HG03378 (cell line): ENCODE measurements around the gene FZD2.
"Not testable (repeated sequence)": the region's sequence is repeated elsewhere in the genome, so short reads cannot be mapped to it uniquely, and the experiment has no call there.

Experiments
- ATAC-seq: cut with Tn5 transposase; IDR thresholded peaks from one replicate; pipeline ENCODE4 v1.9.1; 2021; ENCODE audit warnings: mild to moderate bottlenecking, moderate library complexity; ENCODE audit not compliant: unreplicated experiment

FZD2 gene

DNA sequence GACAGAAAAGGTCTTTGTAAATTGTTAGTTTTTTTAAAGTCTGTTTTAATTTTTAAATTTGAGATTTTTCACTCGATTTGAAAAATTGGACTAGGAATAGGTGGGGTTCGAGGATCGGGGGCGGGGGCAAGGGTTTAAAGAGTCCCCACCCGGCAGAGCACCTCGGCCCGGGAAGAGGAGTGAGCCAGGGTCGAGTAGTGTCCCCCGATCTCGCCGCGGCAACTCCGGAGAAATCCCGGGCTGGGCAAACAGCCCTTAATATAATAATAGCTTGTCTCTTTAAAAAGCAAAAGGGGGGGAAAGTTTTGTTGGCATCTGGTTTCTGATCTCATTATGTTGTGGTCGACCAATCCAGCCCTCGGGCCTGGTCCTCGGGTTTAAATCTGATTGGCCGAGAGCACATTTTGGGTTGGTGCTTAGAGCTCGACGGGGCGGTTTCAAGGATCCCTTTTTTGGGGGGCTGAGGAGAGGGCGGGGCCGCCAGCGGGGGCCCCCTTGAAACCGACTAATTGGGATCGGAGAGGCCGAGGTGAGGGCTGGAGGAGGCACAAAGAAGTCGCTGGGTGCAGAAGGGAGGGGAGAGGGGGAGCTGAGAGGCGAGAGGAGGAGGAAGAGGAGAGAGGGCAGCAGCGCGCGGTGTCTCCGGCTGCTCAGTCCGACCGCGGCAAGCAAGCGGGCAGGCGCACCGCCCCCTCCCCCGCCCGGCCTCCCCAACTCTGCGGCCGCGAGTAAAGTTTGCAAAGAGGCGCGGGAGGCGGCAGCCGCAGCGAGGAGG is at the start of gene FZD2:
FZD2 (plus strand) TSS at position 653 of the 775 bp plus-strand sequence. CDS start 205 bp downstream, outside the sequence.
- ATAC-seq, result no peak

DNA sequence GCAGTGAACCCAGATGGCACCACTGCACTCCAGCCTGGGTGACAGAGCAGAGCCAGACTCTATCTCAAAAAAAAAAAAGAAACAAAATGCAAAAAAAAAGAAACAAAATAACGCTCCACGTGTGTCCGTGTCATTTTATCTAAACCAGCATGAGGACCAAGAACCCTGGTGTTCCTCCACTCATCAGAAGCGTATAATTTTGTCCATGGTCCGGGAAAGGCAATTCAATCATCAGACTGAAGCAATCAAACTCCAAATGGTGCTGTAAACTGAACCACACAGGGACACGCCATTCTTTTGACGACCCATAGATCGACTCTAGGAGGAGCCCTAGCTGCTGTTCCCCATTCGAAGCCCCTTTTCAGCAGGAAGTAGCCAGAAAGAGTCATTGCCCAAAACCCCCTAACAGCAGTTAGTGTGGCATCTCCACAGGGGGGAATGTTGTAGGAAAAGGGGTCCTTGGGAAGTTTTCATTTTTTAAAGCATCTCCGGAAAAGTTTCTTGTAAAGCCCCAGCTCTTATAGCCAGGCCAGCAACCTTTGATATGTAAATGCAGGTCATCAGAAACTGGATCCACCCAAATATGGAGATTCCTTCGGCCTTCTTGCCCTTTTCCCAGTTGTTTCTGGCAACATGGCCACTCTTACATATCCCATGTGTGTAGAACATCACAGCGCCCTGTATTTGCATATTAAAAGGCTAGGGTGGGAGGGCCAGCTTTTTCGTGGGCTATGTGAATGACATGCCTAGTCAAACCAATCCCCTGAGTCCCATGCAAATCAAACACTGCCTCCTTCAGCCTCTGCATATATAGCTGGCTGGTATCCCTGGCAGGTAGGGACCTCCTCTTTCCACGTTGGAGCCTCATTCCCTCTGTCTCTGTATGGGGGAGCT is 45.8 kb upstream of the FZD2 start:
- ATAC-seq, result not testable (repeated sequence)

DNA sequence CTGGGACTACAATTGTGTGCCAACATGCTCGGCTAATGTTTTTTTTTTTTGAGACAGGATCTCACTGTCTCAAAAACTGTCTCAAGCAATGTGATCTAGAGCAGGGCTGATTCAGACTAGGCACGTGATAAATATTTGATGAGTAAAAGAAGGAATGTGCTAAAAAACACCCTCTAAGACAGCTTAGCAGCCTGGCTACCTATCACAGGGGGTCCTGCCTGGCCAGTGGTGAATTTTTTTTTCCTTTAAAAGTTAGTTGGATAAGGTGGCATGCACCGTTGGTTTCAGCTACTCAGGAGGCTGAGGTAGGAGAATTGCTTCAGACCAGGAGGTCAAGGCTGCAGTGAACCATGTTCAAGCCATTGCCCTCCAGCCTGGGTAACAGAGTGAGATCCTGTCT is 39.3 kb upstream of the FZD2 start:
- ATAC-seq, result no peak

DNA sequence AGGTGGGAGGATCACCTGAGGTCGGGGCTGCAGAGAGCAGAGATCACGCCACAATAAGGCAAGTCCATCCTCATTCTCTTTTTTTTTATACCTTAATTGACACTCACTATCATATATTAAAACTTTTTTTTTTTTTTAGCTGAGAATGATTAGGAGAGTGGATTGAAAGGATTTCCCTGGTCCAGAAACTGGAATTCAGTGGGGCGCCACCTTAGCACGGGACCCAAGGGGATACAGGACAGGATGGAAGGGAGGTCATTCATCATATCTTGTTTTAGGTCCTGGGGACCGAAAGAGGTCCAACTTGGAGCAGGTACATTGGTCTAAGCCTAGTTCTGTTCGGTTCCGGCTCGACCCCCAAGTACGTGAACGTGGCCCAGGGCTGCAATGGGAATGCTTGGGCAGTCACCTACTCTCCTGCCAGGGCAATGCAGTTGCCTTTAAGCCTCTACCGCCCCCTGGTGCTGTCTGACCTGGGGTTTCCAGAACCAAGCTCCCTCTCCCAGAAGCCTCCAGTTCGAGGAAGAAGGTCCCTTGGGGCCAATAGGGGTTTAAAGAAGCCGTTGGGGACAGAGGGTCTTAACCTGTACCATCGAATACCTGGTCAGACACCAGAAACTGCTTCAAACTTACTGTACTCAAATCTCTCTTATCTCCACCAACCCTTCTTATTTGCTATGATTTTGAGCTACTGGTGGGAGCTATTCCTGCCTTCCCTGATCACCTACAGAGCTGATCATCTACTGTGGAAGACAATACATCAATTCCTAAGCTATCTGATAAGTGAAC is 34.2 kb upstream of the FZD2 start:
- ATAC-seq, result no peak

DNA sequence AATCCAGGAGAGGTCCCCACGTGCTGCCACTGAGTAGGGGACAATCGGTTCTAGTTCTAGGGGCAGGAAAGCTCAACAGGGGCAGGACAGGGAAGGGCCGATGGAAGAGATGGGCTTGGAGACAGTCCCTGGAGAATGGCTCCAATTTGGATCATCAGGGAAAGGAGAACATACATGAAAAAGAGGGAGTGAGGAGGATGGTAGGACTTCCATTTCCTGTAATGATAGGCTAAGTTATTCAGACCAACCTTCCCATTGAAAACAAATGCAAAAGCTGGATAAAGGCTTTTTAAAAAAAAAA is 33.7 kb upstream of the FZD2 start:
- no peak for ATAC-seq

DNA sequence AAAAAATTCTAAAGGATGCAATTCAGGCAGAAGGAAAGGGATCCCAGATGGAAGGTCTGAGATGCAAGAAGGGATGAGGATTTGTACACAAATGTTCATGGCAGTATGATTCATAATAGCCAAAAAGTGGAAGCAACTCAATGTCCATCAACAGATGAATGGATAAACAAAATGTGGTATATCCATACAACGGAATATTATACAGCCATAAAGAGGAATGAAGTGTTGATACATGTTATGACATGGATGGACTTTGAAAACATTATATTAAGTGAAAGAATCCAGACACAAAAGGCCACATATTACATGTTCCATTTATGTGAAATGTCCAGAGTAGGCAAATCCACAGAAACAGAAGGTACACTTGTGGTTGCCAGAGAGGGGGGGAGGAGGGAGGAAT is 30.2 kb upstream of the FZD2 start:
- no peak for ATAC-seq

DNA sequence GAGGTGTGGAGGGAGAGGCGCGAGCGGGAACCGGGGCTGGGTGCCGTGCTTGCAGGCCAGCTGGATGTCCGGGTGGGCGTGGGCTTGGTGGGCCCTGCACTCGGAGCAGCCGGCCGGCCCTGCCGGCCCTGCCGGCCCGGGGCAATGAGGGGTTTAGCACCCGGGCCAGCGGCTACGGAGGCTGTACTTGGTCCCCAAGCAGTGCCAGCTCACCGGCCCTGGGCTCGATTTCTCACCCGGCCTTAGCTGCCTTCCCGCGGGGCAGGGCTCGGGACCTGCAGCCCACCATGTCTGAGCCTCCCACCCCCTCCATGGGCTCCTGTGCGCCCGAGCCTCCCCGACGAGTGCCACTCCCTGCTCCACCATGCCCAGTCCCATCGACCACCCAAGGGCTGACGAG is 29.3 kb upstream of the FZD2 start:
- ATAC-seq, result no peak

DNA sequence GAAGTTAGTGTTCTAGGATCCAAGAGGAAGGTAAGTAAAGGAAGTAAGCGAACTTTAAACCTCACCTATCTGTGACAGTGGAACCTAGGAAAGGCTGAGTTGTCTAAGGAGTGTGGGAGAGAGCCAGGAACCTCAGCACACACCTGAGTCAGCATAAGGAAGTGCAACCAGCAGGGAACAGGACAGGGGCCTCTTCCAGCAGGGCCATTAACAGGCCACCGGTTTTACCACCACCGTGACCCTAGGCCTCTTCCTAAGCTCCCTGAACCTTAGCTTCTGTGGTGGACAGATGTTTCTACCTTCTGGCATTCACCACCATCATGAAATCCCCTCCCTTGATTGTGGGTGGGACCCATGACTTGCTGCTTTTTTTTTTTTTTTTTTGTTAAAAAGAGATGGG is 27.4 kb upstream of the FZD2 start:
- no peak for ATAC-seq

DNA sequence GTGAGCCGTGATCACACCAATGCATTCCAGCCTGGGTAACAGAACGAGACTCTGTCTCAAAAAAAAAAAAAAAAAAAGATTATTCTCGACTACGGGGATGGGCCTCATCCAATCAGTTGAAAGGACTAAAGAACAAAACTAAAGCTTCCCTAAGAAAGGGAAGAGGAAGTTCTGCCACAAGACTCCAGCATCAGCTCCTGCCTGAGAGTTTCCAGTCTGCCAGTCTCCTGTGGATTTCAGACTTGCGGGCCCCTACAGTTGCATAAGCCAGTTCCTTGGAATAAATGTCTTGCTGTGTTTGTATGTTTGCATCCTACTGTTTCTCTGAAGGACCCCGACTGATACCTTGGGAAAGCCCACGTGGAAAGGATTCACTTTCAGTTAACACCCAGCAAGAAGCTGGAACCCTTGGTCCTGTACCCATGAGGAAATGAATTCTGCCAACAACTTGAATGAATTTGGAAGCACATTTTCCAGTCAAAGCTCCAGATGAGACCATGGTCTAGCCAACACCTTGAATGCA is 26.3 kb upstream of the FZD2 start:
- ATAC-seq, result no peak

DNA sequence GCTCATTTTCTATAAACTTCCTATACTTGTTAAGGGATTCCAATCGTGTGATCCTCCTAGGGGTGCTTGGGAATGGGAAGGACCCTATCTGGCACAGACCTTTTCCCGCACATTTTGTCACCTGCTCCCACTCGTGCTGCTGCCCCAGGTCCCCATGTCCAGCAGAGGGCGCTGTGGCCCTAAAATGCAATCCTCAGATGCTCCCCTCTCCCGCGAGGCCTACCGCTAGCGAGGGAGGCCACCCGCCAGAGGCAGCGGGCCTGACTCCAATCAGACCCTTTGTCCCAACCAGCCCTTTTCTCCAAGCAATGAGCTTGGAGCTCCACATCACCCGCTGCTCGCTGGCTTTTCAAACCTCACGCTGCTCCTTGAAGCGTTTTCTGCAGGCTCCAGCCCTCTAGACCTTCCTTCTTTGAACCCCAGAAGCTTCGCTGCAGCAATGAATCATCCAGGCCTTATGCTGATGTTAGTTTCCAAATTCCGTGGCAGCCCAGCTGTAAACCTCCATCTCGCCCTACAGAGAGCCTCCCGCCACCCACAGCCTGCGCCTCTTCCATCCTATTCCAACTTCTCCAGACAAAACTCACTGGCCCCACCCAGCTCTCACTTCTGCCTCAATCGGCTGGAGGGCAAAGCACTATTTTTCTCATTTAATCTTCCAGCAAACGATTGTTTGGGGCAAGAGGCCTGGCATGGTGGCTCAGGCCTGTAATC is 23.6 kb upstream of the FZD2 start:
- peak; percentile 51 for ATAC-seq

DNA sequence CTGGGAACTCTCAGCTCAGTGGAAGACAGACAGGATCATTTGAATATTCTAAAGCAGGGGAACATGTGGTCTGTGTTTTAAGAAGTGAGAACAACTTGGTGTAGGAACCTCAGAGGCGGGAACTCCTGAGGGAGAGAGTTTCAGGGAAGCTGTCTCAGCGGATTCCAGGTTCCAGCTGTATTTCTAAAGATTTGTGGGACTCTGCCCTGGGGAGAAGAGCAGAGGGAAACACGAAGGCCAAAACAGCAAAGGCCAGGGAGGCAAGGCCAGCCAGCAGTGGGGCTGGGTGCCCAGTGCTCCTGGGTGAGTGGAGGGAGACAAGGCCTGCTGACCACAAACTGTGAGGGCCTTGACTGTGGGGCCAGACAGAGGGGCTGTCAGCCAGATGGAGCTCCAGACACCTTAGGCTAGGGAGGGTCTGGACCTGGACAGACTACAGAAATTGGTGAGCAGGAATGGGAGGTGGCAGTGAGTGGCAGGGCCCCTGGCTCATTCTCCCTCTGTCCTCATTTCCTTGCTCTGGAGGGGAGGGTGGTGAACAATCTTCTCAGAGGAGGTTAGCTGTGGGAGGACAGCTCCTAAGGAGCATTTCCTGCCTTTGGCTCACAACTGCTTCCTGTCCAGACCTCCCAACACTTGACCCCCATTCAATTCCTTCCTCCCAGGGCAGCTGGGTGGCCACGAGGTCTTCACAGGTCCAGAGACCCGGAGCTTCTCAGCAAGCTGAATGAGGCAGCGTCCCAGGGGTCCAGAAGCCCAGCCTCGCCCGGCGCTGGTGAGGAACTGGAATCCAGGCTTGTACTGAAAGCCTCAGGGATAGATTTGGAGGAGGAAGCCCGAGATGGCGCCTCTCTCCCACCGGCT is 21.0 kb upstream of the FZD2 start:
- ATAC-seq, result no peak

DNA sequence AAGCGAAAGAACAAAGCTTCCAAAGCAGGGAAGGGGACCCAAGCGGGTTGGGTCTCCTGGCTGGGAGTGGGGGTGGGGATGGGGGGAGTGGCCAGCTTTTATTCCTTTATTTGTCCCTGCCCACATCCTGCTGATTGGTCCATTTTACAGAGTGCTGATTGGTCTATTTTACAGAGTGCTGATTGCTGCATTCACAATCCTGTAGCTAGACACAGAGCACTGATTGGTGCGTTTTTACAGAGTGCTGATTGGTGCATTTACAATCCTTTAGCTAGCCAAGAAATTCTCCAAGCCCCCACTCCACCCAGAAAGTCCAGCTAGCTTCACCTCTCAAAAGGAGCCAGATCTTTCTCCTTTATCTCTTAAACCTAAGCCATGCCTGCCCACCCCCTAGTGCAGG is 19.4 kb upstream of the FZD2 start:
- not testable (repeated sequence) for ATAC-seq

DNA sequence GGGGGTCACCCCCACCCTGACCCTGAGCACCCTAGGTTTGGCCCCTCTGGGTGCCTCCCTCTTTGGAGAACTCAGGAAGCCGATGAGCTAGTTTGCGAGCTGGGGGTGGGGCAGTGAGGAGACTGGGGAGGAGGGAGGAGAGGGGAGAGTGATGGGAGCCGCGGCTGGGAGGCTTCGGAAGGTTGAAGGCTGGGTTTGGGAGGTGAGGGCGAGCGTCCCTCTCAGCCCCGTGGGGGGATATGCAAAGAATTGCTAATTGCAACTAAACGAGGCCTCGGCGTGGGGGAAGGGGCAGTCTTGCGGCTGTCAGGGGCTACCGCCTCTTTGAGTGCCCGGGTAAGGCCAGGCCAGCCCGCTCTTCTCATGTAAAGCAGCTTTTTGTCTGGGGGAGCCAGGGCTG is 17.6 kb upstream of the FZD2 start:
- ATAC-seq, result no peak

DNA sequence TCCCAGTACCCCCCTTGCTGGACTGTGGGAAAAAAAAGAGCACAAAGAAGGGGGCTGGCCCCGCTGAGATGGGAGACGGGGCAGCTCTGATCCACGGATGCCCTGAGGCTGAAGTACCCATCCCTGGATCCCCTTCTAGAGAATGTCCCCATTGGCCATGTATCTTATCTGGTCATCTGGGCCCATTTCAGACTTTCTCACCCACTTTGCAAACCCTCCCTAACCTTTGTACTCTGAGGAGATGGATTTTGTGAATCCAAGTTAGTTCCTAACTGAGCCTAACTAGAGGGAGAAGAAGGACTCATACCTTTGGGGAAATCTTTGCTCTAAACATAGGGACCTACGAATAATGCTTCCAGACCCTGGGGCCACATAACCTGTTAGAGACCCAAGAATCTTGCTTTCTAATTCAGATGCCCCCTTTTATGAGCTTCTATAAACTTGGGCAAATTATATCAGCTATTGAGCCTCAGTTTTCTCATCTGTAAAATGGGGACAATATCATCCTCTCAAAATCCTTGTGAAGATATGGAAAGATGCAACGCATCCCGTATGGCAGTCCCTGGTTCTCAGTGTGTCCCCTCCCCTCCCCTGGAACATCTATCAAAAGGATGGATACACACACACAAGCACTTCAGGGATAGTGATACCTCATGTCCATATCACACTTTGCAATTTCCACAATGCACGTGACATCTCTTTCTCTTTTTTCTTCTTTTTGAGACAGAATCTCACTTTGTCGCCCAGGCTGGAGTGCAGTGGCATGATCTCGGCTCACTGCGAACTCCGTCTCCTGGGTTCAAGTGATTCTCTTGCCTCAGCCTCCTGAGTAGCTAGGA is 16.8 kb upstream of the FZD2 start:
- no peak for ATAC-seq

DNA sequence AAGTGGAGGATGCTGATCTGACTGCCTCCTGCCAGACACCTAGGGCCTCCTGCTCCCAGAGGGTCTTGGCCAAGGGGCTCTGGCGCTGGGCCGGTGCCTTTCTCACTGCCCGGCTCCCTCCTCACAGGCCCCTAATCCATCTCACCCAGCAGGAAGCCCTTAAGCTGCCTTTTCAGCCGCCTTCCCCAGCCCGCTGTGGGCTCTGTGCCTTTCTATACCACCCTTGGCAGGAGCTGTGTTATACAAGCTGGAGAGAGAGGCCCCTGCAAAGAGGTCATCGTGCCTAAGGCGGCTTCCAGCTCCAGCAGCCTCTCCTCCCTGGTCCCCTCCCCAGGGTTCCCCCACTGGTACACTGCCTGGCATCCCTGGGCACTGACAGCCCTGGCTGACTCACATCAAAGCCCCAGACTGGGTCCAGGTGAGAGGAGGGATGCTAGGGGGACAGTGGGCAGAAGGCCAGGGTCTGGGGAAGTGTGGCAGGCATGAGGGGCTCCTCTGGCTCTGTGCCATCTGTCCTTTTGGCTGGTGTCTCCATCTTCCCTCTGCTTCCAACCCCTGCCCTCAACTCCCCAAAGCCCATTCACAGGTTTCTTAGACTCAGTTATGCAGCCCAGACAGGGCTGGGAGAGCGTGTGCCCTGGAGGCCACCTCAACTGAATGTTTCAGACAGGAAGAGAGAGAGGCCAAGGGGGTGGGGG is 15.3 kb upstream of the FZD2 start:
- no peak for ATAC-seq

DNA sequence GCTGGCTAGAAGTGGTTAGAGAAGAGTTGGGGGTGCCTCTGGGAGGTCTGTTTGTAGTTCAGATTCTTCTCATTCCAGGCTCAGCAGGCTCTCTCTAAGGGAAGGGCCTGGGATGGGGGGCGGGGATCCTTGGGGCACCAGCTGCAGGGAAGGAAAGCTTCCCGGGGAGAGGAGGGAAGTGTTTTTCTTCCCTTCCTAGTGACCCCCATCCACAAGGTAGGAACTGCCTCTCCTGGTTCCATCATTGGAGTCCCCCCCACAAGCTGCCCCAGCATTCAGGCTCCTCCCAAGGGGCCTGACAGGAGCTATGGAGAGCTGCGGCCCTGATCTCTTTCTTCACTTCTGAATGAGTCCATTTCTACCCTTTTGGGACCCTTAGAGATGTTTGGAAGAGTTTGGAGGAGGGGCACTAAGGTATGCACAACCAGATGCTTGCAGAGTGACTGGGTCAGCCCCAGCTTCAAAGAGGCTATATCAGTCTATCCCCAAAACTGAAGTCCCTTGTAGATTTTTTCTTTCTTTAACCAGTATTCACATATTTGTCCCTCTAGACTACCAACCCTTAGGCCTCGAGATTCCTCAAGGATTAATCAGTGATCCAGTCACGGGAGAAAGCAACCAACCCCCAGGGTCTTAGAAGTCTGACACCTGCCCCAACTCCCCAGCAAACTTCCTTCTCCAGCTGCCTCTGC is 13.9 kb upstream of the FZD2 start:
- ATAC-seq, result no peak

DNA sequence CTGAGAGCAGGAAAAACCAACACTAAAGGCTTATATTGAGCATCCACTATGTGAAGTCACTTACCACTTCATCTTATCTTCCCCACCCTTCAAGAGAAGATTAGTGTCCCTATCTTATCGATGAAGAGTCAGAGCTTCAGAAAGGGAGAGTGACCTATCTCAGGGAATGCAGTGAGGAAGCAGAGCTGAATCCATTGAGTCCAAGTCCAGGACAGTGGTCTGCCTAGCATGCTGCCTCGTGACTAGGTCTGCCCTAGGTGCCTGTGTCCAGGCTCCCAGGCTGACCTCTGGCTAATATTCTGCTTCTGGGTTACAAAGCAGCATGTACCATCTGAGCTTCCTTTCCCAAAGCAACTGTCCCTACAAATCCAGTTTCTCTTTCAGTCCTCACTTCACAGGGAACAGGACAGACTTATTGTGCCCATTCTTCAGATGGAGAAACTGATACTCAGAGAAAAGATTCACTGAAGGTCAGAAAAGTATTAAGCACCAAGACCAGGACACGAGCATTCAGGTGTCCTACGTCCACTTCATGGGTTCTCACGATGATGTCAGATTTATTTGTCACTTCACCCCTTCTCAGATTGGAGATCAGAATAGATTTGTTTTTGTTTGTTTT is 13.3 kb upstream of the FZD2 start:
- ATAC-seq, result no peak
